ENCODE results near the gene CEACAM8. TPM values are rescaled to one million over a fixed set of nuclear protein-coding genes. Genes with fewer than 3 reads are reported as not detected.

The CEACAM8 gene
- total RNA-seq, 1 donor from 2014 or later: 0.52 TPM

GRCh38 chr19:42576241-42576640, 18.5 kb downstream of the CEACAM8 start:
- H3K36me3 ChIP-seq (ENCODE audit: control insufficient read depth in 3 of 3, insufficient read depth in 3 of 3, low read length in 3 of 3): no peaks in the 10 kb centered on the region
- H3K27ac ChIP-seq (ENCODE audit: low read depth, low read length): no peak overlapping the region
- H3K4me1 ChIP-seq (ENCODE audit: control insufficient read depth in 3 of 3, insufficient read depth in 3 of 3, low read length in 3 of 3): no peaks in the 10 kb centered on the region
- H3K4me3 ChIP-seq (ENCODE audit: low read length in 3 of 3): no peak overlapping the region
- peaks cover 0 to 3% (median 2%) of the 10 kb centered on the region in 3 donors for H3K27me3 ChIP-seq (ENCODE audit: control insufficient read depth in 3 of 3, insufficient read depth in 3 of 3, low read length in 3 of 3)
- no peak overlapping the region for H3K9ac ChIP-seq (ENCODE audit: low read depth in 1 of 3, low read length in 3 of 3)
- no peaks in the 10 kb centered on the region for H3K9me3 ChIP-seq (ENCODE audit: control insufficient read depth in 3 of 3, low read length in 3 of 3)

- no peaks in the 10 kb centered on the region for H3K36me3 ChIP-seq (ENCODE audit: control insufficient read depth in 3 of 3, insufficient read depth in 3 of 3, low read length in 3 of 3)
- no peak overlapping the region for H3K9ac ChIP-seq (ENCODE audit: low read depth in 1 of 3, low read length in 3 of 3)
- peaks cover 0 to 3% (median 2%) of the 10 kb centered on the region in 3 donors for H3K27me3 ChIP-seq (ENCODE audit: control insufficient read depth in 3 of 3, insufficient read depth in 3 of 3, low read length in 3 of 3)
- H3K4me1 ChIP-seq (ENCODE audit: control insufficient read depth in 3 of 3, insufficient read depth in 3 of 3, low read length in 3 of 3): no peaks in the 10 kb centered on the region
- H3K27ac ChIP-seq (ENCODE audit: low read depth, low read length): no peak overlapping the region
- H3K9me3 ChIP-seq (ENCODE audit: control insufficient read depth in 3 of 3, low read length in 3 of 3): no peaks in the 10 kb centered on the region
- no peak overlapping the region for H3K4me3 ChIP-seq (ENCODE audit: low read length in 3 of 3)
These were observed 21.1 kb downstream of the CEACAM8 start for GRCh38 chr19:42573642-42574041.

GRCh38 chr19:42571116-42571515, 23.6 kb downstream of the CEACAM8 start:
- Histone ChIP-seq H3K36me3 (ENCODE audit: control insufficient read depth in 3 of 3, insufficient read depth in 3 of 3, low read length in 3 of 3) (no peaks in the 10 kb centered on the region), H3K4me1 (ENCODE audit: control insufficient read depth in 3 of 3, insufficient read depth in 3 of 3, low read length in 3 of 3) (peaks cover 0 to 5% (median 5%) of the 10 kb centered on the region in 3 donors), H3K4me3 (ENCODE audit: low read length in 3 of 3) (no peak overlapping the region), H3K9me3 (ENCODE audit: control insufficient read depth in 3 of 3, low read length in 3 of 3) (no peaks in the 10 kb centered on the region), H3K27me3 (ENCODE audit: control insufficient read depth in 3 of 3, insufficient read depth in 3 of 3, low read length in 3 of 3) (no peaks in the 10 kb centered on the region), H3K27ac (ENCODE audit: low read depth, low read length) (no peak overlapping the region), H3K9ac (ENCODE audit: low read depth in 1 of 3, low read length in 3 of 3) (no peak overlapping the region)

GRCh38 chr19:42569193-42569592, 25.5 kb downstream of the CEACAM8 start:
- H3K27ac ChIP-seq (ENCODE audit: low read depth, low read length): no peak overlapping the region
- peaks cover 8 to 18% (median 13%) of the 10 kb centered on the region in 3 donors for H3K4me1 ChIP-seq (ENCODE audit: control insufficient read depth in 3 of 3, insufficient read depth in 3 of 3, low read length in 3 of 3)

DNA sequence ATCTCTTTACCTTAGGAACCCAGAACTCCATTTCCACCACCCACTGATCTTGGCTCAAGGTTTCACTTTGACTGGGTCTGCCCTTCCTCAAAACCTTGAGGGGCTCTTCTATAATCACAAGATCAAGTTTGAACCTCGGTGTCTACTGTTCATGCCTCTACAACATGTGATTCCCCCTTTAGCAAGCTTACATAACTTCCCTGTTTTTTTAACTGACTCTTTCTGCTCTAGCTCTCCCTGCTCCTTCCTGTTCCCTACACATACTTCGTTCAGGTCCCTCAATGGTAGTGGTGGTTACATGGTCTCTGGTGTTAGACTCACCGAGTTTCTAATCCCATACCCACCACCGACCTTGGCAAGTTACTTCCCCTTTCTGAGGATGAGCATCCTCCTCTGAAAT, 26.7 kb downstream of the CEACAM8 start:
- H3K9me3 ChIP-seq (ENCODE audit: control insufficient read depth in 3 of 3, low read length in 3 of 3): no peaks in the 10 kb centered on the region
- no peaks in the 10 kb centered on the region for H3K36me3 ChIP-seq (ENCODE audit: control insufficient read depth in 3 of 3, insufficient read depth in 3 of 3, low read length in 3 of 3)
- H3K27ac ChIP-seq (ENCODE audit: low read depth, low read length): no peak overlapping the region
- no peaks in the 10 kb centered on the region for H3K27me3 ChIP-seq (ENCODE audit: control insufficient read depth in 3 of 3, insufficient read depth in 3 of 3, low read length in 3 of 3)
- no peak overlapping the region for H3K4me3 ChIP-seq (ENCODE audit: low read length in 3 of 3)
- H3K4me1 ChIP-seq (ENCODE audit: control insufficient read depth in 3 of 3, insufficient read depth in 3 of 3, low read length in 3 of 3): peaks cover 16 to 28% (median 18%) of the 10 kb centered on the region in 3 donors
- no peak overlapping the region for H3K9ac ChIP-seq (ENCODE audit: low read depth in 1 of 3, low read length in 3 of 3)

More at GRCh38 chr19:42569193-42569592, 25.5 kb downstream of the CEACAM8 start:
- no peaks in the 10 kb centered on the region for H3K27me3 ChIP-seq (ENCODE audit: control insufficient read depth in 3 of 3, insufficient read depth in 3 of 3, low read length in 3 of 3)
- H3K4me3 ChIP-seq (ENCODE audit: low read length in 3 of 3): no peak overlapping the region
- no peaks in the 10 kb centered on the region for H3K9me3 ChIP-seq (ENCODE audit: control insufficient read depth in 3 of 3, low read length in 3 of 3)
- no peaks in the 10 kb centered on the region for H3K36me3 ChIP-seq (ENCODE audit: control insufficient read depth in 3 of 3, insufficient read depth in 3 of 3, low read length in 3 of 3)
- no peak overlapping the region for H3K9ac ChIP-seq (ENCODE audit: low read depth in 1 of 3, low read length in 3 of 3)

DNA sequence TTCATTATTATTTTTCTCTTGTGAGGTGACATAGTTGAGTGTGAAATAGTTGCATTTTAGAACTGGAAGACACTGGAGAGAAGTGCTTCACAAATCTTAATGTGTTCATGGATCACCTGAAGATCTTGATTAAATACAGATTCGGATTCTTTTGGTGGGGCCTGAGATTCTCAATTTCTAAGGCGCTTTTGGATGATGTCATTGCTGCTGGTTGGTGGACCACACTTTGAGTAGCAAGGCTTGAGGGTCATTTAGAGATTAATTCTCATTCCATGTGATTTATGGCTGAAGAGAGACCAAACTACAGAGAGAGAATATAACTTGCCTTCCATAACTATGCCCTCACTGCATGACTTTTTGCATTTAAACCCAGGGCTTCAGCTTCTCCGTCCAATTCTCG, 27.2 kb downstream of the CEACAM8 start:
- no peak overlapping the region for H3K27ac ChIP-seq (ENCODE audit: low read depth, low read length)
- H3K36me3 ChIP-seq (ENCODE audit: control insufficient read depth in 3 of 3, insufficient read depth in 3 of 3, low read length in 3 of 3): no peaks in the 10 kb centered on the region
- H3K9me3 ChIP-seq (ENCODE audit: control insufficient read depth in 3 of 3, low read length in 3 of 3): no peaks in the 10 kb centered on the region
- H3K4me1 ChIP-seq (ENCODE audit: control insufficient read depth in 3 of 3, insufficient read depth in 3 of 3, low read length in 3 of 3): peaks cover 16 to 30% (median 18%) of the 10 kb centered on the region in 3 donors
- H3K4me3 ChIP-seq (ENCODE audit: low read length in 3 of 3): no peak overlapping the region
- H3K9ac ChIP-seq (ENCODE audit: low read depth in 1 of 3, low read length in 3 of 3): no peak overlapping the region
- no peaks in the 10 kb centered on the region for H3K27me3 ChIP-seq (ENCODE audit: control insufficient read depth in 3 of 3, insufficient read depth in 3 of 3, low read length in 3 of 3)

GRCh38 chr19:42563352-42564210, 31.1 kb downstream of the CEACAM8 start:
- H3K27ac ChIP-seq (ENCODE audit: low read depth, low read length): peak overlapping the region; percentile 60
- H3K4me1 ChIP-seq (ENCODE audit: control insufficient read depth in 3 of 3, insufficient read depth in 3 of 3, low read length in 3 of 3): peaks cover 16 to 30% (median 18%) of the 10 kb centered on the region in 3 donors
- no peaks in the 10 kb centered on the region for H3K36me3 ChIP-seq (ENCODE audit: control insufficient read depth in 3 of 3, insufficient read depth in 3 of 3, low read length in 3 of 3)
- H3K27me3 ChIP-seq (ENCODE audit: control insufficient read depth in 3 of 3, insufficient read depth in 3 of 3, low read length in 3 of 3): peaks cover 0 to 6% (median 0%) of the 10 kb centered on the region in 3 donors
- no peak overlapping the region for H3K4me3 ChIP-seq (ENCODE audit: low read length in 3 of 3)
- no peak overlapping the region for H3K9ac ChIP-seq (ENCODE audit: low read depth in 1 of 3, low read length in 3 of 3)
- no peaks in the 10 kb centered on the region for H3K9me3 ChIP-seq (ENCODE audit: control insufficient read depth in 3 of 3, low read length in 3 of 3)

DNA sequence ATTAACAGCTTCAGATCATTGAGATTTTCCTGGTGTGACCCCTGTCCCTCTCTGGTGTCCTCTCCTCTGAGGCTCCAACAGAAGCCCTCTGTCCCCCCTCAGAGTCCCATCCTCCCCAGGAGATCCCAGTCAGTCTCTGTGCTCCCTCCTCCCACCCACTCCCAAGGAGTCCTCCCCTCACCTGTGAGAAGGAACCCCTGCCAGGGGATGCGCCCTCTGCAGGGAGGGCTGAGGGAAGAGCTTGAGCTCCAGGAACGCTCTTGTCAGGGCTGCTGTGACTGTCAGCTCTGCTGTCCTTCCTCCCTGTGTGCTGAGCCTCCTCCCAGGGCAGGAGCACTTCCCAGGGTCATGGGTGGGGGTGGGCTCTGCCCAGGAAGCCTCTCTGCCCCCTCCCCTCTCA, 33.2 kb downstream of the CEACAM8 start:
- H3K27me3 ChIP-seq (ENCODE audit: control insufficient read depth in 3 of 3, insufficient read depth in 3 of 3, low read length in 3 of 3): peaks cover 0 to 9% (median 0%) of the 10 kb centered on the region in 3 donors
- H3K4me3 ChIP-seq (ENCODE audit: low read length in 3 of 3): no peak overlapping the region
- H3K9ac ChIP-seq (ENCODE audit: low read depth in 1 of 3, low read length in 3 of 3): no peak overlapping the region
- no peak overlapping the region for H3K27ac ChIP-seq (ENCODE audit: low read depth, low read length)
- no peaks in the 10 kb centered on the region for H3K9me3 ChIP-seq (ENCODE audit: control insufficient read depth in 3 of 3, low read length in 3 of 3)
- H3K36me3 ChIP-seq (ENCODE audit: control insufficient read depth in 3 of 3, insufficient read depth in 3 of 3, low read length in 3 of 3): no peaks in the 10 kb centered on the region
- peaks cover 15 to 25% (median 16%) of the 10 kb centered on the region in 3 donors for H3K4me1 ChIP-seq (ENCODE audit: control insufficient read depth in 3 of 3, insufficient read depth in 3 of 3, low read length in 3 of 3)

- Histone ChIP-seq H3K36me3 (ENCODE audit: control insufficient read depth in 3 of 3, insufficient read depth in 3 of 3, low read length in 3 of 3) (no peaks in the 10 kb centered on the region), H3K9ac (ENCODE audit: low read depth in 1 of 3, low read length in 3 of 3) (no peak overlapping the region), H3K4me1 (ENCODE audit: control insufficient read depth in 3 of 3, insufficient read depth in 3 of 3, low read length in 3 of 3) (peaks cover 13 to 25% (median 16%) of the 10 kb centered on the region in 3 donors), H3K27ac (ENCODE audit: low read depth, low read length) (no peak overlapping the region), H3K9me3 (ENCODE audit: control insufficient read depth in 3 of 3, low read length in 3 of 3) (no peaks in the 10 kb centered on the region), H3K4me3 (ENCODE audit: low read length in 3 of 3) (no peak overlapping the region), H3K27me3 (ENCODE audit: control insufficient read depth in 3 of 3, insufficient read depth in 3 of 3, low read length in 3 of 3) (peaks cover 0 to 9% (median 0%) of the 10 kb centered on the region in 3 donors)
These were observed 34.0 kb downstream of the CEACAM8 start for GRCh38 chr19:42560731-42561130.

DNA sequence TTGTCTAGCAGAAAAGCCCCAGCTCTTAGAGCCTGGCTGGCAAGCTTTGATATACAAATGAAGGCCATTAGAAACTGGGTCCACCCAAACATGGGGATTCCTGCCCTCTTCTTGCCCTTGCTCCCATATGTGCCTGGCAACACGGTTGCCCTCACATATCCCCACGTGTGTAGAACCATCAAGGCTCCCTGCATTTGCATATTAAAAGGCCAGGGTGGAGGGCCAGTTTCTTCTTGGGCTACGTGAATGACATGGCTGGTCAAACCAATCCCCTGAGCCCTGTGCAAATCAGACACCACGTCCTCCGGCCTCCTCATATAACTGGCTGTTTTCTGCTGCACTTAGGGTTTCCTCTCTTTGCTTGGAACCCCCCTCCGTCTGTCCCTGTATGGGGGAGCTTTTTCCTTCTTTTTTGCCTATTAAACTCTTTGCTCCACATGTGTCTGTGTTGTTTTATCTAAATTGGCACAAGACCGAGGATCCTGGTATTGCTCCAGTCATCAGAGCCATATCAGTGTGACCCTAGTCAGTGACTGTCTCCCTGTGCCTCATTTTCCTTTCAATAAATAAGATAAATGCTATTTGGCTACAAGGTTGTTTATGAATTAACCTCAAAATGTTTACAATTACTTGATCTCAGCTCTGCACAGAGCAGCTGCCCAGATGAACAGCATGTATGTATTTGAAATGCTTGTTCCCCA, 36.1 kb downstream of the CEACAM8 start:
- peaks cover 5 to 12% (median 8%) of the 10 kb centered on the region in 3 donors for H3K27me3 ChIP-seq (ENCODE audit: control insufficient read depth in 3 of 3, insufficient read depth in 3 of 3, low read length in 3 of 3)
- H3K9ac ChIP-seq (ENCODE audit: low read depth in 1 of 3, low read length in 3 of 3): no peak overlapping the region

More for the DNA sequence above, 36.1 kb downstream of the CEACAM8 start:
- Histone ChIP-seq H3K27ac (ENCODE audit: low read depth, low read length) (no peak overlapping the region), H3K4me1 (ENCODE audit: control insufficient read depth in 3 of 3, insufficient read depth in 3 of 3, low read length in 3 of 3) (peaks cover 2 to 19% (median 3%) of the 10 kb centered on the region in 3 donors), H3K4me3 (ENCODE audit: low read length in 3 of 3) (no peak overlapping the region), H3K9me3 (ENCODE audit: control insufficient read depth in 3 of 3, low read length in 3 of 3) (no peaks in the 10 kb centered on the region), H3K36me3 (ENCODE audit: control insufficient read depth in 3 of 3, insufficient read depth in 3 of 3, low read length in 3 of 3) (no peaks in the 10 kb centered on the region)

Measured in skeletal muscle tissue (tissue), 4 donors.